ENCODE measurements around the gene ZNF213. TPM values are rescaled to one million over a fixed set of nuclear protein-coding genes. Genes with fewer than 3 reads are reported as not detected.

The ZNF213 gene
- polyA plus RNA-seq, 4 donors, result 10.3 to 15.8 (median 11.4) TPM

DNA sequence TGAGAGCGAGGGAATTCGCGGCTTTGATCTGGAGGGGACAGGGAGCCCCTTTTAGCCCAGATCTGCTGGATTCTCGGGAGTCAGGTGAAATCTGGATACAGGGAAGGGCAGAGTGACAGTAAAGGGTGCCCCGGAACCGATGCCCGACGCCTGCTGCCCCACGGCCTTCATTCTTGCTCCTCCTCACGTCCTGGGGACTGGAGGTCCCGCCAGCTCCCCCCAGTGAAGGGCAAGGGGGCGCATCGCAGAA lies 53.8 kb downstream of the ZNF213 start:
- no peak for DNase-seq (ENCODE audit: low read depth in 4 of 4, low spot score in 3 of 4)

GRCh38 chr16:3188925-3189825 lies 54.3 kb downstream of the ZNF213 start:
- DNase-seq (ENCODE audit: low read depth in 4 of 4, low spot score in 3 of 4), result no peak

DNA sequence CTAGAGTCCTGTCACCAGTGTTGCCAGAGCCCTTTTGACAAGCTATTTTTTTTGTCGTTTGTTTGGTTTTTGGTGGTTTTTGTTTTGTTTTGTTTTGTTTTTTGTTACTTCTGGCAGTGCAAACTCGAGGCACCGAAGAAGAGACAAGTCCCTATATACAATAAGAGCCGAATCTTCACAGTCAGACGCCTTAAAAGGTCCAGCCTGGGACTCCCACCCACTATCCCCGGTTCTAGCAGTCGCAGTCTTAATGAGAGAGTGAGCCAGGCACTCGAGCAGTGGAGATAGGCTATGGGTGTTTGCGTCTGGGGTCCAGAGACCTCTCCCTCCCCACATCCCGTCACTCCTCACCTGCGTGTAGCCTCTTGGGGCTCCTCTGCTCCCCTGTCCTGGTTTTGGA lies 55.0 kb downstream of the ZNF213 start:
- no peak for DNase-seq (ENCODE audit: low read depth in 4 of 4, low spot score in 3 of 4)

DNA sequence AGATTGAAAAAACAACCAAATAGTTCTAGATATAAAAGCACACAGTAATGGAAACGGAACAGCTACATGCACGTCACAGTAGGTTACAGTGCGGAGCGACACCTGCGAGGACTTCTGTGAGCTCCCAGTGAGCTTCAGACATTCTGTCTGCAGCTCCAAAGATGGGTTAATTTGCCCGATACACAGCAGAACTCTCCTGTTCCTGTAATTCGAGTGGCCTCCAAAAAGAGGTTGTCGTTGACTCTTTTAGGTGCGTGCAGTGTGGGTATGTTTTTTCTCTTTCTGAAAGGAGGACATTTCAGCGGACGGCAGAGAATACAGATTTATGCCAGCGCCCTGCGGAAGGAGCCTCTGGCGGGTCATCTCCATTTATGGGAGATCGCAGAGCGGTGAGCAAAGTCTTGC lies 56.1 kb downstream of the ZNF213 start:
- DNase-seq (ENCODE audit: low read depth in 4 of 4, low spot score in 3 of 4), result no peak

Other genes starting within 250 kb of the ZNF213 start
- gene FLYWCH1, start 223.1 kb upstream of the ZNF213 start, polyA plus RNA-seq (ENCODE audit: insufficient read length in 4 of 4), result 10 to 100 TPM; 19.6 to 25.2 (median 22.3) TPM
- gene KREMEN2, start 170.8 kb upstream of the ZNF213 start, polyA plus RNA-seq (ENCODE audit: insufficient read length in 4 of 4), result 1 to 10 TPM; 1.0 to 3.3 (median 1.6) TPM
- 10 to 100 TPM in 3 of 4 donors, 1 to 10 TPM in 1; 8.6 to 12.7 (median 10.4) TPM for gene PAQR4, start 165.7 kb upstream of the ZNF213 start, polyA plus RNA-seq (ENCODE audit: insufficient read length in 4 of 4)
- 10 to 100 TPM; 10.4 to 19.2 (median 14.2) TPM for gene PKMYT1, start 154.6 kb upstream of the ZNF213 start, polyA plus RNA-seq (ENCODE audit: insufficient read length in 4 of 4)
- 1 to 10 TPM; 3.0 to 3.7 (median 3.1) TPM for gene CLDN9, start 122.1 kb upstream of the ZNF213 start, polyA plus RNA-seq (ENCODE audit: insufficient read length in 4 of 4)
- gene CLDN6, start 116.8 kb upstream of the ZNF213 start, polyA plus RNA-seq (ENCODE audit: insufficient read length in 4 of 4), result 10 to 100 TPM; 32.9 to 44.1 (median 36.4) TPM
- 10 to 100 TPM in 3 of 4 donors, 1 to 10 TPM in 1; 7.5 to 18.2 (median 13.0) TPM for gene TNFRSF12A, start 114.7 kb upstream of the ZNF213 start, polyA plus RNA-seq (ENCODE audit: insufficient read length in 4 of 4)
- 10 to 100 TPM; 67.1 to 85.2 (median 71.3) TPM for gene HCFC1R1, start 111.1 kb upstream of the ZNF213 start, polyA plus RNA-seq (ENCODE audit: insufficient read length in 4 of 4)
- gene THOC6, start 111.0 kb upstream of the ZNF213 start, polyA plus RNA-seq (ENCODE audit: insufficient read length in 4 of 4), result 10 to 100 TPM; 29.4 to 37.2 (median 32.1) TPM
- 1 to 10 TPM; 1.2 to 3.8 (median 2.9) TPM for gene BICDL2, start 98.1 kb upstream of the ZNF213 start, polyA plus RNA-seq (ENCODE audit: insufficient read length in 4 of 4)
- 1 to 10 TPM in 2 of 4 donors, under 1 TPM in 2; 0.78 to 1.8 (median 1.1) TPM for gene MMP25, start 88.5 kb upstream of the ZNF213 start, polyA plus RNA-seq (ENCODE audit: insufficient read length in 4 of 4)
- gene IL32, start 69.4 kb upstream of the ZNF213 start, polyA plus RNA-seq (ENCODE audit: insufficient read length in 4 of 4), result 10 to 100 TPM; 29.9 to 47.1 (median 33.9) TPM
- gene ZSCAN10, start 35.7 kb upstream of the ZNF213 start, polyA plus RNA-seq (ENCODE audit: insufficient read length in 4 of 4), result under 1 TPM in 2 of 4 donors, not detected in 2; 0.11 to 0.12 TPM
- gene ZNF205, start 22.4 kb upstream of the ZNF213 start, polyA plus RNA-seq (ENCODE audit: insufficient read length in 4 of 4), result 10 to 100 TPM; 14.5 to 20.3 (median 17.1) TPM
- not detected for gene OR1F1, start 53.2 kb downstream of the ZNF213 start, polyA plus RNA-seq (ENCODE audit: insufficient read length in 4 of 4)
- 10 to 100 TPM; 13.3 to 16.9 (median 14.8) TPM for gene ZNF200, start 100.1 kb downstream of the ZNF213 start, polyA plus RNA-seq (ENCODE audit: insufficient read length in 4 of 4)
- under 1 TPM; 0.13 to 0.33 (median 0.24) TPM for gene MEFV, start 121.6 kb downstream of the ZNF213 start, polyA plus RNA-seq (ENCODE audit: insufficient read length in 4 of 4)
- 10 to 100 TPM; 42.7 to 52.9 (median 46.6) TPM for gene ZNF263, start 148.5 kb downstream of the ZNF213 start, polyA plus RNA-seq (ENCODE audit: insufficient read length in 4 of 4)
- gene TIGD7, start 170.4 kb downstream of the ZNF213 start, polyA plus RNA-seq (ENCODE audit: insufficient read length in 4 of 4), result 10 to 100 TPM; 11.8 to 14.6 (median 12.8) TPM
- 10 to 100 TPM; 39.4 to 54.2 (median 49.7) TPM for gene ZNF75A, start 170.5 kb downstream of the ZNF213 start, polyA plus RNA-seq (ENCODE audit: insufficient read length in 4 of 4)
- gene OR2C1, start 220.9 kb downstream of the ZNF213 start, polyA plus RNA-seq (ENCODE audit: insufficient read length in 4 of 4), result under 1 TPM; 0.52 to 0.73 (median 0.64) TPM